Subcutaneous abdominal adipose tissue (tissue), 5 donors: Measurements from ENCODE around the gene FAM184A.

Source experiments
- H3K27ac ChIP-seq: one replicate; pipeline ENCODE4 v1.7.0; 2013; ENCODE audit warnings: low read depth, mild to moderate bottlenecking, inconsistent platforms, low read length, moderate library complexity
- H3K27me3 ChIP-seq, 5 donors: one replicate each; pipeline ENCODE4 v1.7.0; 2013; ENCODE audit warnings: low read length in 5 of 5, inconsistent platforms in 1 of 5; ENCODE audit not compliant: control insufficient read depth in 5 of 5, insufficient read depth in 4 of 5
- H3K36me3 ChIP-seq, 5 donors: one replicate each; pipeline ENCODE4 v1.7.0; 2013; ENCODE audit warnings: low read length in 5 of 5; ENCODE audit not compliant: control insufficient read depth in 5 of 5, insufficient read depth in 5 of 5
- H3K4me1 ChIP-seq, 5 donors: one replicate each; pipeline ENCODE4 v1.7.0; 2013; ENCODE audit warnings: low read length in 5 of 5, mild to moderate bottlenecking in 3 of 5, moderate library complexity in 1 of 5; ENCODE audit not compliant: control insufficient read depth in 5 of 5, insufficient read depth in 5 of 5
- H3K4me3 ChIP-seq, 5 donors: one replicate each; pipeline ENCODE4 v1.7.0; 2013; ENCODE audit warnings: low read length in 5 of 5, low read depth in 1 of 5
- H3K9ac ChIP-seq, 5 donors: one replicate each; pipeline ENCODE4 v1.7.0; 2013; ENCODE audit warnings: low read length in 5 of 5, mild to moderate bottlenecking in 4 of 5, moderate library complexity in 3 of 5
- H3K9me3 ChIP-seq, 5 donors: one replicate each; pipeline ENCODE4 v1.7.0; 2013; ENCODE audit warnings: low read length in 5 of 5; ENCODE audit not compliant: control insufficient read depth in 5 of 5
- donor health status: healthy.
- donor health status: healthy.
- donor health status: healthy.
- donor health status: healthy.
- donor health status: healthy.

FAM184A gene

GRCh38 chr6:119040229-119040628 is 38.2 kb downstream of the FAM184A start:
- Histone ChIP-seq H3K27me3 (no peaks in the 10 kb centered on the region), H3K4me3 (peak overlapping the region in 4 of 5 donors; percentile 8 to 53 (median 31)), H3K9ac (no peak overlapping the region), H3K9me3 (peaks cover 0 to 2% (median 0%) of the 10 kb centered on the region in 5 donors), H3K4me1 (peaks cover 2 to 21% (median 16%) of the 10 kb centered on the region in 5 donors), H3K27ac (peak overlapping the region; percentile 19), H3K36me3 (no peaks in the 10 kb centered on the region)

GRCh38 chr6:119037941-119038623 is 40.4 kb downstream of the FAM184A start:
- Histone ChIP-seq H3K27me3 (no peaks in the 10 kb centered on the region), H3K27ac (no peak overlapping the region), H3K4me3 (no peak overlapping the region), H3K36me3 (no peaks in the 10 kb centered on the region), H3K9ac (no peak overlapping the region), H3K9me3 (no peaks in the 10 kb centered on the region), H3K4me1 (peaks cover 3 to 27% (median 24%) of the 10 kb centered on the region in 5 donors)

- H3K4me1 ChIP-seq: peaks cover 3 to 27% (median 24%) of the 10 kb centered on the region in 5 donors
- no peaks in the 10 kb centered on the region for H3K36me3 ChIP-seq
- no peak overlapping the region for H3K4me3 ChIP-seq
- H3K27me3 ChIP-seq: no peaks in the 10 kb centered on the region
- no peaks in the 10 kb centered on the region for H3K9me3 ChIP-seq
- no peak overlapping the region for H3K9ac ChIP-seq
- H3K27ac ChIP-seq: no peak overlapping the region
These were observed 41.2 kb downstream of the FAM184A start for GRCh38 chr6:119037264-119037663.

- Histone ChIP-seq H3K4me3 (no peak overlapping the region), H3K4me1 (peaks cover 3 to 27% (median 24%) of the 10 kb centered on the region in 5 donors), H3K9me3 (no peaks in the 10 kb centered on the region), H3K27me3 (no peaks in the 10 kb centered on the region), H3K27ac (peak overlapping the region; percentile 11), H3K9ac (no peak overlapping the region), H3K36me3 (no peaks in the 10 kb centered on the region)
These were observed 42.4 kb downstream of the FAM184A start for GRCh38 chr6:119036081-119036480.

GRCh38 chr6:119035459-119035858 is 43.0 kb downstream of the FAM184A start:
- Histone ChIP-seq H3K4me3 (peak overlapping the region in 1 of 5 donors; percentile 42), H3K27me3 (no peaks in the 10 kb centered on the region), H3K9ac (peak overlapping the region in 2 of 5 donors; percentile 6 to 15), H3K4me1 (peaks cover 3 to 23% (median 20%) of the 10 kb centered on the region in 5 donors), H3K9me3 (no peaks in the 10 kb centered on the region), H3K27ac (peak overlapping the region; percentile 80), H3K36me3 (no peaks in the 10 kb centered on the region)

GRCh38 chr6:119034827-119035458 is 43.5 kb downstream of the FAM184A start:
- H3K4me3 ChIP-seq: peak overlapping the region in 2 of 5 donors; percentile 35 to 42
- peak overlapping the region; percentile 80 for H3K27ac ChIP-seq
- H3K36me3 ChIP-seq: no peaks in the 10 kb centered on the region
- peaks cover 1 to 18% (median 14%) of the 10 kb centered on the region in 5 donors for H3K4me1 ChIP-seq
- peak overlapping the region in 3 of 5 donors; percentile 6 to 15 (median 13) for H3K9ac ChIP-seq
- H3K27me3 ChIP-seq: no peaks in the 10 kb centered on the region
- no peaks in the 10 kb centered on the region for H3K9me3 ChIP-seq

GRCh38 chr6:119032428-119032827 is 46.0 kb downstream of the FAM184A start:
- no peak overlapping the region for H3K4me3 ChIP-seq
- H3K4me1 ChIP-seq: peaks cover 1 to 22% (median 14%) of the 10 kb centered on the region in 5 donors
- no peaks in the 10 kb centered on the region for H3K36me3 ChIP-seq
- H3K27me3 ChIP-seq: no peaks in the 10 kb centered on the region
- H3K9me3 ChIP-seq: no peaks in the 10 kb centered on the region
- H3K9ac ChIP-seq: no peak overlapping the region
- H3K27ac ChIP-seq: no peak overlapping the region

GRCh38 chr6:119030759-119031158 is 47.7 kb downstream of the FAM184A start:
- no peaks in the 10 kb centered on the region for H3K9me3 ChIP-seq

GRCh38 chr6:119028091-119028490 is 50.4 kb downstream of the FAM184A start:
- no peak overlapping the region for H3K27ac ChIP-seq
- H3K9ac ChIP-seq: no peak overlapping the region
- H3K36me3 ChIP-seq: no peaks in the 10 kb centered on the region
- H3K4me1 ChIP-seq: peaks cover 0 to 15% (median 0%) of the 10 kb centered on the region in 5 donors
- H3K9me3 ChIP-seq: no peaks in the 10 kb centered on the region
- H3K27me3 ChIP-seq: no peaks in the 10 kb centered on the region
- no peak overlapping the region for H3K4me3 ChIP-seq

More at GRCh38 chr6:119030759-119031158, 47.7 kb downstream of the FAM184A start:
- Histone ChIP-seq H3K27ac (no peak overlapping the region), H3K9ac (no peak overlapping the region), H3K27me3 (no peaks in the 10 kb centered on the region), H3K4me1 (peaks cover 1 to 22% (median 13%) of the 10 kb centered on the region in 5 donors), H3K4me3 (no peak overlapping the region), H3K36me3 (no peaks in the 10 kb centered on the region)

GRCh38 chr6:119027465-119027864 is 51.0 kb downstream of the FAM184A start:
- Histone ChIP-seq H3K4me3 (no peak overlapping the region), H3K36me3 (no peaks in the 10 kb centered on the region)

More at GRCh38 chr6:119027465-119027864, 51.0 kb downstream of the FAM184A start:
- Histone ChIP-seq H3K4me1 (peaks cover 0 to 15% (median 2%) of the 10 kb centered on the region in 5 donors), H3K27me3 (no peaks in the 10 kb centered on the region), H3K27ac (no peak overlapping the region), H3K9ac (no peak overlapping the region), H3K9me3 (no peaks in the 10 kb centered on the region)
